Activated T-cell treated with anti-CD3 and anti-CD28 coated beads for 4 hours (primary cell): ENCODE data around the gene AP4M1.

Experiments used
- DNase-seq: peaks from one replicate; pipeline ENCODE4 v3.0.0-alpha.2; 2020

AP4M1 gene

DNA sequence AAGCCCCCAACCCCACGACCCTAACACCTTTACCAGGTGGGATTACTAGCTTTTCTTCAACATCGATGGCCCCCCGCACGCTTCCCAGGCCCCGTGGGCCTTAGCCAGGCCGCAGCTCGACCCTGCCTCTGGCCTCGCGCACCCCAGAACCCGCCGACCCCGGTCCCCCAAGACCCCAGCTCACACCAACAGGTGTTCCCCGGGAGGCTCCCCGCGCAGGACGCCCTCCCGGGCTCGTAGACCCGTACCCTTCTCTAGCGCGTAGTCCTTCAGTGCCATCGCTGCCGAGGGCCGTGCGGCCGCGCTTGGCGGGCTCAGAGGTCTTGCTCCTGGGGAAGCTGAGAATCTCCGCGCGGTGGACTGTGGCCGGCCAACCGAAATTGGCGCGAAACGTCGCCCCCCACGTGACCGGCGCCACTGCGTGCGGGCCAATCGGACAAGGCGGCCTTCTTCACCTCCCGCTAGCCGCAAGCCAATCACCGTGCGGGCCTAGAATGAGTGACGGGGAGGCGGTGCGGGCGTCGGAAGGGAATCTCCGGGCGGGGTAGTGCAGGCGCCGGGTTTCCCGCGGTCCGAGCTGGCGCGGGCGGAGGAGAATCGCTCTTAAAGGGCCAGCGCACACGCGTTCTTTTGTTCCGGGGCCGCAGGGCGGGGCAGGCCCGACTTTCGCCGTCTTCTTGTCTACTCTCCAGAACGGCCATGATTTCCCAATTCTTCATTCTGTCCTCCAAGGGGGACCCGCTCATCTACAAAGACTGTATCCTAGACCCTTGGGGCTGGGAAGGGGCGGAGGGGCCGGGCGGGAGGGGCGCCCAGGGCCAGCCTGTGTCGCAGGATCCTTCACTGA is at the start of gene AP4M1, which contains the start of gene MCM7:
Gene AP4M1, plus strand, starts transcription at position 628 of the 847 bp plus-strand sequence. Its CDS starts 72 bp downstream, at position 700.
Gene MCM7, minus strand, starts transcription at position 382 of the 847 bp plus-strand sequence. Its CDS starts 103 bp downstream, at position 279.
- DNase-seq = peak; percentile 92

DNA sequence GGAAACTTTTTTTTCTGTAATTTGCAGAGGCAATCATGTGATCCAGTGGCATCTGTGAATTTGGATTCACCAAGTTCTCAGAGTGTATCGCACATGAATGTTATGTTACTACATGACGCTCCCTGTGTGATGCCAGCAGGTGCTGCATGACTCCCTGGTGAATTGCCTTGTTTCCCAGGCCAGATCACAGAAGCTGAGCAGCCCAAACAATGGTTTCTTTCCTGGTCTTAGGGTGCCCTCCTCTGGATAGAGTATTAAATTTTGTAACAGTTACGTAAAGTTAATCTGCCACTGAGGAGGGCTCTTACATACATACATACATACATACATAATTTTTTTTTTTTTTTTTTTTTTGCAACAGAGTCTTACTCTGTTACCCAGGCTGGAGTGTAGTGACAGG is 48.2 kb upstream of the AP4M1 start:
- DNase-seq = no peak

DNA sequence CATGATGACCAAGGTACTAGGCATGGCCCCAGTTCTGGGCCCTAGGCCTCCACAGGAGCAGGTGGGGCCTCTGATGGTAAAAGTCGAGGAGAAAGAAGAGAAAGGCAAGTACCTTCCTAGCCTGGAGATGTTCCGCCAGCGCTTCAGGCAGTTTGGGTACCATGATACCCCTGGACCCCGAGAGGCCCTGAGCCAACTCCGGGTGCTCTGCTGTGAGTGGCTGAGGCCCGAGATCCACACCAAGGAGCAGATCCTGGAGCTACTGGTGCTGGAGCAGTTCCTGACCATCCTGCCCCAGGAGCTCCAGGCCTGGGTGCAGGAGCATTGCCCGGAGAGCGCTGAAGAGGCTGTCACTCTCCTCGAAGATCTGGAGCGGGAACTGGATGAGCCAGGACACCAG is 44.4 kb upstream of the AP4M1 start:
- DNase-seq = no peak

GRCh38 chr7:100059251-100059739 is 42.1 kb upstream of the AP4M1 start:
- no peak for DNase-seq

DNA sequence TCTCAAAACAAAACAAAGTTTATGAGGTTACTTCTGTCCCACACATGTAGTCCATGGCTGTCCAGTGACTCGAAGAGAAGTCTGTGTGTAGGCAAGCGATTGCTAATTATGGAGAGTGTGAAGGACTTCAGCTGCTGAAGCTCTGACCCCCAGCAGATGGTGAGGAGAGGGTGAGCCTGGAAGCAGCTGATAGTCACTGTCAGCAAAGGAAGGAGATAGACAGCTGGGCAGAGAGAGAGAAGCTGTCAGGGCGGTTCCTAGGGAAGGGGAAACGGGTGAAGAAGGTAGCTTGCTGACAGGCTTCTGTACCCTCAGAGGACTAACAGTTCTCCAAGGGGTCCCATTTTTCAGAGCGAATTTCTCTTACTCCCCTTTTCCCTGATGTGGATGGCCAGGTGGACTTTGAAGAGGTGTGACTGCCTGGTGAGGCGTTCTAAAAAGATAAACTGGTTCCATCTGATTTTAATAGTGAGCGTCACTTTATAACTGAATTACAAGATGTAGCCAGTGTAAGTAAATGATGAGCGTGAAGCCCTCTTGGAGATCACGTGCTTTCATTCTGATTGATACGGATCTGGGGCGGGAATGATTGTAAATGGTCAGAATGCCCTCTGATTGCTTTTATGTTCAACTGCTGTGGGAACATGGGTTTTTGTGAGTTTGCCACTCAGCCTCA is 39.8 kb upstream of the AP4M1 start:
- no peak for DNase-seq

- DNase-seq = no peak
Observed at GRCh38 chr7:100063376-100063775, 38.1 kb upstream of the AP4M1 start.

DNA sequence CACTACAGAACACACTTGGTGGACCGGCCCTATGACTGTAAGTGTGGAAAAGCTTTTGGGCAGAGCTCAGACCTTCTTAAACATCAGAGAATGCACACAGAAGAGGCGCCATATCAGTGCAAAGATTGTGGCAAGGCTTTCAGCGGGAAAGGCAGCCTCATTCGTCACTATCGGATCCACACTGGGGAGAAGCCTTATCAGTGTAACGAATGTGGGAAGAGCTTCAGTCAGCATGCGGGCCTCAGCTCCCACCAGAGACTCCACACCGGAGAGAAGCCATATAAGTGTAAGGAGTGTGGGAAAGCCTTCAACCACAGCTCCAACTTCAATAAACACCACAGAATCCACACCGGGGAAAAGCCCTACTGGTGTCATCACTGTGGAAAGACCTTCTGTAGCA is 37.3 kb upstream of the AP4M1 start:
- no peak for DNase-seq

- no peak for DNase-seq
Observed at GRCh38 chr7:100065452-100066186, 35.8 kb upstream of the AP4M1 start.

- no peak for DNase-seq
Observed at GRCh38 chr7:100066953-100067352, 34.5 kb upstream of the AP4M1 start.

DNA sequence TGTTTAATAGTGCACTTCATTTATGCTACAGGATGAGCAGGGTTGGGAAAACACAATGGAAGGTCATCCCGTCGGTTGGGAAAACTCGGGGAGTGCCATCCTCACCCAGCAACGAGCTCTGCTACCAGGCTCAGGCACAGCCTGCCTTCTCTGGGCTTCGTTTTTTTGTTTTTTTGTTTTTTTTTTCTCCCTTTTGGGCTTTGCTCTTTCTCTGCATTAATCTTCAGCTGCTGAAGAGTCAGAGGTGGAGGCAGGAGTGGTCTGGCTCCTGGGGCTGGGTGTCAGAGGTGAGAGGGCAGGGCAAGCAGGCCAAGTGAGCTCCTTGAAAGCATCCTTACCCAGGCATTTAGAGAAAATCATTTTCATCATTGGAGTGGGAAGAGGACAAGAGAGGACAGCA is 31.5 kb upstream of the AP4M1 start:
- DNase-seq = no peak

DNA sequence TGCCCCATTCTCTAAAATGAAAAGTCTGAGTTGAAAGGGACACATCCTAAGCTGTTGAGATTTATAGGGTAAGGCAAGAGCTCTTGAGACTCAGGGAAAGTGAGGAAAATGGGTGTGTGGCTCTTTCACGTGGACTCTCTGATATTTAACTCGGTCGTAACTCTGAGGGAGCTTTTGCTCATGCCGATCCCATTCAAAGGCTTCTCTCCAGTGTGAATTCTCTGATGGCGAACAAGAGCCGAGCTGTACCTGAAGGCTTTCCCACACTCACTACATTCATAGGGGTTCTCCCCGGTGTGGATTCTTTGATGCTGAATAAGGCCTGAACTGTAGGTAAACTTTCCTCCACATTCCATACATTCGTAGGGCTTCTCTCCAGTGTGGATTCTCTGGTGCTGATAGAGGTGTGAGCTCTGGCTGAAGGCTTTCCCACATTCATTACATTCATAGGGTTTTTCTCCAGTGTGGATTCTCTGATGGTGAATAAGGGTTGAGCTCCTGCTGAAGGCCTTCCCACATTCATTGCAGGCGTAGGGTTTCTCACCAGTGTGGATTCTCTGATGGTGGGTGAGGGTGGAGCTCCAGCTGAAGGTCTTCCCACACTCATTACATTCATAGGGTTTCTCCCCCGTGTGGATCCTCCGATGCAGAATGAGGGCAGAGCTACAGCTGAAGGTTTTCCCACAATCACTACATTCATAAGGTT is 30.3 kb upstream of the AP4M1 start:
- DNase-seq = no peak

- no peak for DNase-seq
Observed at GRCh38 chr7:100072462-100072861, 29.0 kb upstream of the AP4M1 start.

DNA sequence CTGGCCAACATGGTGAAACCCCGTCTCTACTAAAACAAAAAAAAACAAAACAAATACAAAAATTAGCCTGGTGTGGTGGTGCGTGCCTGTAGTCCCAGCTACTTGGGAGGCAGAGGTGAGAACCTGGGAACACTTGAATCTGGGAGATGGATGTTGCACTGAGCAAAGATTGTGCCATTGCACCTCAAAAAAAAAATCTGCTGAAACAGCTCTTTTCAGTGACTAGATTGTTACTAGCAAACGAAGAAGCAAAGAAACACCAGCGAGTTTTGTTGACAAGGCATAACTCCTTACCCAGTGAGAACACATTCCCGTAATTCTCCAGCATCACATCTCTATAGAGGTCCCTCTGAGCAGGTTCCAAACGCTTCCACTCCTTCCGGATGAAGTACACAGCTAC is 26.6 kb upstream of the AP4M1 start:
- no peak for DNase-seq

DNA sequence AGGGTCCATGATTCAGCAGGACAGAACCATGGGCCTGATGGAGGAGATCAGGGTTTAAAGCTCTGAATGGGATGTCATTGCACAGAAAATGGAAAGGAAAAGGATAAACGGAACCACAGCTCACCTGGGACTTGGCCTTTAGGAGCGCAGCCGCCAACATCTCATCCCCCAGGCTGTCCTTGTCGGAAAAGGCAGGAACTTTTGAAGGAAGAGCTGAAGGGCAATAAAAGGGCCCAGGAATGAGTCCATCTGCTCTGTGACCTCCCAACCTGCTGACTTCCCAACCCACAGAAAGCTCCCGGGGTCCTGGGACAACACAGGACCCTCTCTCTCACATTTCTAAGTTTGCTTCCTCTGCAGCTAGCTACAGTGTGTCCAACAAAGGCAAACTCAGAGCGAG is 26.0 kb upstream of the AP4M1 start:
- DNase-seq = no peak

- DNase-seq = no peak
Observed at GRCh38 chr7:100077205-100077604, 24.2 kb upstream of the AP4M1 start.

DNA sequence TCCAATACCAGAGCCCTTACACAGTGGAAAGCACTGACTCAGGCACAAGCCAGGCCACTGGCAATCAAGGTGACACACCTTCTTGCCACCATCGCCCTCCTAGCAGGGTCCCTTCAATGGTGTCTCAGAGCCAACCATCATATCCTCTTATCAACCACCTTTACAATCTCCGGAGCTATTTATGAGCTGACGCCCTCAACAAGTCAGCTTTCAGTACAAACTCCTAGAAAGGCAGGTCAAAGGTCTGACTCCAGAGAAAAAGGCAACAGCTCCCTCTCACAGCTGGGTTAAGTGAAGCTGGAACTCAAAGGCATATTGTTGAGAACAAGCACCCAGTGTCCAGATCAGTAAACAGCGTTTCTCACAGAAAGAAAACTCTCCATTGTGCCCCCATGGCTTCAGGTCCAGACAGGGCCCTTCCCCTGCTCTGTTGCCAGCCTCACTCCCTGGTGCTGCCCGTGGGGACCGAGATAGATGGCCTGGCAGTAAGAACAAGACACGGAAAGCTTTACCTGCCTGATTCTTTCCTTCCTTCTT is 22.4 kb upstream of the AP4M1 start:
- DNase-seq = no peak

DNA sequence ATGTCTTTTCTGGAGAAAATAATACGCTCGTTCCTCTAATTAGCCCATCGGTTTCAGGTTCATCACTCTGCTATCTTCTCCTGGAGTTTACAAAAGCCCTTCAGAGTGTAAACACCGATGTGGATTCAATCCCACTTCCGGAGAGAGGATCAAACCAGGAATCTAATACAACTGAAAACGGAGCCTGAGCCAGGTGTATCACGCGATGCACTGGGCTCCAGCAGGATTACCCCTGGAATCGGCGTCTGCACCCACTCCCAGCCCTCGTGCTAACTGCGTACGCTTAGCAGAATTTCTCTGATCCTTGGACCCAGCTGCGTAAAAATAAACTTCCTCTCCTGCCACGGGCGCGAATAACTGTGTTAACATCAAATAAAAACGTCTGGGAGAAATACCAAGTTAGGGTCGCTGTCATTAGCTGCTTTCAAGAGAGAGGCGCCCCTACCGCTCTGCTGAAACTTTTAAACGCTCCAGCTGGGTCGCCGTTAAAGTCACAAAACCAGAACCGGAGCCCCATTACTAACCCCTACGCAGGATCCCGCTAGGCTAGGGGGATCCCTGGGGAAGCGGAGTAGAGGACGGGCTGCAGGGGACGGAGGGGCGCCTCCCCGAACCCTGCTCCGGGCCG is 20.4 kb upstream of the AP4M1 start:
- no peak for DNase-seq

DNA sequence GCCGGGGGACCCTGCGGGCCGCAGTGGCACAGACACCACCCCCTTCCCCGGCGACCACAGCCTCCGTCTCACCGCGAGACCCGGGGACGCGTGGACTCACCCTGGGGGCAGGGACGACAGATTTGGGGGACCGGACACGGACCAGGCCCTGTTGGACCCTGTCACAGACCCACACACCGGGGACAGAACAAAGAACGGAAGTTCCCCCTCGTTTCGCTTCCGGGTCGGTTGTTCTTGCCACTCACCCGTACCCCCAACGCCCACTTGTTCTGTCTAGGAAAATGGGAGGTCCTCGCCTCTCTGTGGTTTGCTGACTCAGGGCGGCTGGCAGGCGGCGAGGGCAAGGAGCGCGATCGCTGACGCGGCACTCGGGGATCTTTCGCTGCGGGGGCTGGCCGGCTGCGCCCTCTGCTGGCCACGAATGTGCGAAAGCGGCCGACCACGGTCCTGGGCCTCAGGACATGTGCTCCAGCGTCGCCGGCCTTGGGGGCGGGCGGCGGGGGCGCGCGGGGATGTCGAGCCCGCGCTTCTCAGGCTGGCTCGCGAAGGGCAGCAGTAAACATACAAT is 19.8 kb upstream of the AP4M1 start, which contains the start of gene ZNF3:
Gene ZNF3, minus strand, starts transcription at position 189 of the 568 bp plus-strand sequence. CDS start 4,366 bp downstream, outside the sequence.
- peak; percentile 96 for DNase-seq

DNA sequence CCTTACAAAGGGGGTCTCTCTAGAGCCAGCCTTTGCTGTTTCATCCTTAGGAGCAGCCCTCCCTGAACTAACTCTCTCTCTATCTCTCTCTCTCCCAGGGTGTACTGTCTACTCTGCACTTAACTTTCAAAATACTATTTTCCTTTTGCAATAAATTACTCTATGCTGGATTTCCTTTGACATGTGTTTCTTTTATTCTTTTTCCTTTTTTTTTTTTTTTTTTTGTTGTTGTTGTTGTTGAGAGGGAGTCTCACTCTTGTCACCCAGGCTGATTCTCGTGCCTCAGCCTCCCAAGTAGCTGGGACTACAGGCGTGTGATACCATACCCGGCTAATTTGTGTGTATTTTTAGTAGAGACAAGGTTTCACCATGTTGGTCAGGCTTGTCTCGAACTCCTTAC is 18.5 kb upstream of the AP4M1 start:
- DNase-seq = no peak

DNA sequence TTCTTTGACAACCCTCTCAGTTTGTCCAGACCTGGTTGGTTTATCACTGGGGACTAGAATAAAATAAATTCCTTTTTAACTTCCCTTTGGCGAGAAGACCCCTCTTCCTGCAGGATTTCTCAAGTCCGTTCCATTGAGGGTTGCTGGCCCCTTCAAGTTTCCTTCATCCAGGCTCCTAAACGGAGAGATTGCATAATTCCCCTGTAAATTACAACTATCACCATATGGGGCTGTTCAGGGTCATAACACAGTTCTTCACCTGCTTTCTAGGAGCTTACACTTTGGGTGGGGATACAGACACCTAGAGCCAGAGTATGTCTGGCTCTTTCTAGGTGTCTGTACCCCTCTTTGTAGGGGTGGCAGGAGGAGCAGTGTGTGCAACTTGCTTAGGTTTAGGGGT is 15.9 kb upstream of the AP4M1 start:
- DNase-seq = no peak

GRCh38 chr7:100087055-100087750 is 14.2 kb upstream of the AP4M1 start:
- no peak for DNase-seq
